GM19043 (cell line): ENCODE data around the gene SORCS1.

Source experiments
- ATAC-seq: cut with Tn5 transposase; IDR thresholded peaks from one replicate; pipeline ENCODE4 v1.9.1; 2021; ENCODE audit warnings: low read depth; ENCODE audit not compliant: unreplicated experiment

The SORCS1 gene

GRCh38 chr10:106563384-106563783 lies 601.1 kb downstream of the SORCS1 start:
- ATAC-seq: no peak

- ATAC-seq: no peak
Measured at GRCh38 chr10:106560925-106561640, 603.4 kb downstream of the SORCS1 start.

GRCh38 chr10:106559442-106559841 lies 605.1 kb downstream of the SORCS1 start:
- ATAC-seq: no peak

- no peak for ATAC-seq
Measured at GRCh38 chr10:106557951-106558733, 606.4 kb downstream of the SORCS1 start.

GRCh38 chr10:106557053-106557452 lies 607.5 kb downstream of the SORCS1 start:
- ATAC-seq: no peak

- no peak for ATAC-seq
Measured at GRCh38 chr10:106555599-106555998, 608.9 kb downstream of the SORCS1 start.

GRCh38 chr10:106551501-106552062 lies 612.9 kb downstream of the SORCS1 start:
- ATAC-seq: no peak

- no peak for ATAC-seq
Measured at GRCh38 chr10:106548832-106549231, 615.7 kb downstream of the SORCS1 start.

- ATAC-seq: no peak
Measured at GRCh38 chr10:106547047-106547635, 617.4 kb downstream of the SORCS1 start.

GRCh38 chr10:106542461-106542860 lies 622.0 kb downstream of the SORCS1 start:
- ATAC-seq: no peak

GRCh38 chr10:106540645-106541044 lies 623.9 kb downstream of the SORCS1 start:
- ATAC-seq: no peak

- no peak for ATAC-seq
Measured at GRCh38 chr10:106537866-106538265, 626.6 kb downstream of the SORCS1 start.

- no peak for ATAC-seq
Measured at GRCh38 chr10:106535304-106535953, 629.1 kb downstream of the SORCS1 start.

GRCh38 chr10:106534441-106534840 lies 630.1 kb downstream of the SORCS1 start:
- ATAC-seq: no peak

GRCh38 chr10:106528702-106529101 lies 635.8 kb downstream of the SORCS1 start:
- no peak for ATAC-seq

GRCh38 chr10:106525835-106526234 lies 638.7 kb downstream of the SORCS1 start:
- no peak for ATAC-seq
